ENCODE results near the gene INSR. TPM values are rescaled to one million over a fixed set of nuclear protein-coding genes. Genes with fewer than 3 reads are reported as not detected.

INSR gene
- total and polyA plus RNA-seq, 3 experiments from 2014 or later: 1.2 TPM; not detected in 1

DNA sequence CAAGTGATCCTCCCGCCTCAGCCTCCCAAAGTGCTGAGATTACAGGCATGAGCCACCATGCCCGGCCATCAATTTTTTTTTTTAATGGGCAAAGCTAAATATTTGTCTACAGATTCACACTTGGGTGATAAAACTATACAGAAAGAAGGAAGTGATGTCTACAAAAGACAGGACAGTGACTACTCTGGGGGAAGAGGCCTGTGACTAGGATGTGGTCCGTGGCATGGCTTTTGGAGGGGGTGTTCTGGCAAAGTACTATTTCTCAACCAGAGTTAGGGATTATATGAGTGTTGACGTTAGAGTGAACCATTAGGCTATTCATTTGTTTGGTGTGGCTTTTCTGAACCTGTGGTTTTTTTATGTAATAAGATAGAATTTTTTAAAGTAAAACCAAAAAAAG lies 42.7 kb downstream of the INSR start:
- Histone ChIP-seq H3K4me3 (ENCODE audit: low read length) (no peak overlapping the region), H3K4me1 (ENCODE audit: insufficient read depth, low read length) (no peaks in the 10 kb centered on the region), H3K27me3 (ENCODE audit: insufficient read depth, low read length, poor library complexity, severe bottlenecking) (no peaks in the 10 kb centered on the region), H3K27ac (ENCODE audit: low read depth, low read length) (no peak overlapping the region), H3K36me3 (ENCODE audit: insufficient read depth, low read length) (no peaks in the 10 kb centered on the region), H3K9me3 (ENCODE audit: low read length) (no peaks in the 10 kb centered on the region)
- H3K27ac Mint-ChIP-seq: peak overlapping the region in 1 of 8 donors; percentile 32
- peaks cover 0 to 2% (median 0%) of the 10 kb centered on the region in 3 donors for H3K4me1 Mint-ChIP-seq
- ChIA-PET POLR2A (no interaction called here), CTCF (no interaction called here)
- peaks cover 0 to 6% (median 2%) of the 10 kb centered on the region in 5 donors for H3K9me3 Mint-ChIP-seq
- peaks cover 5 to 12% of the 10 kb centered on the region in 2 donors for H3K27me3 Mint-ChIP-seq
- no peaks in the 10 kb centered on the region for H3K36me3 Mint-ChIP-seq
- DNase-seq: no peak
- H3K4me3 Mint-ChIP-seq: no peak overlapping the region

DNA sequence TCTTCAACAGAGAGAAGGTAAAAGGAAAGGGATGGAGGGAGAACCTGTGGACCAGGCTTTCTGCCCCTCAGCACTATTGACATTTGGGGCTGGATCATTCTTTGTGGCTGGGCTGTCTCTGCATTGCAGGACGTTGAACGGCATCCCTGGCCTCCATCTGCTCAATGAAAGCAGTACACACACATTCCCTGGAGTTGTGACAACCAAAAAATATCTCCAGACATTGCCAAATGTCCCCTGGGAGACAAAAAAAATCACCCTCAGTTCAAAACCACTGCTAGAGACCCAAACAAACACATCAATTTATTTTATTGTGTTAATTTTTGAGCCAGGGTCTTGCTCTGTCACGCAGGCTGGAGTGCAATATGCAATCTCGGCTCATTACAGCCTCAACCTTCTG lies 43.3 kb downstream of the INSR start:
- Histone ChIP-seq H3K4me1 (ENCODE audit: insufficient read depth, low read length) (no peaks in the 10 kb centered on the region), H3K9me3 (ENCODE audit: low read length) (no peaks in the 10 kb centered on the region), H3K4me3 (ENCODE audit: low read length) (no peak overlapping the region), H3K27me3 (ENCODE audit: insufficient read depth, low read length, poor library complexity, severe bottlenecking) (no peaks in the 10 kb centered on the region), H3K36me3 (ENCODE audit: insufficient read depth, low read length) (no peaks in the 10 kb centered on the region), H3K27ac (ENCODE audit: low read depth, low read length) (no peak overlapping the region)
- Mint-ChIP-seq H3K4me1 (peaks cover 0 to 2% (median 0%) of the 10 kb centered on the region in 3 donors), H3K36me3 (peaks cover 0 to 3% (median 0%) of the 10 kb centered on the region in 3 donors), H3K27me3 (peaks cover 5 to 12% of the 10 kb centered on the region in 2 donors), H3K9me3 (peaks cover 0 to 6% (median 2%) of the 10 kb centered on the region in 5 donors), H3K27ac (peak overlapping the region in 1 of 8 donors; percentile 69), H3K4me3 (no peak overlapping the region)
- no peak for DNase-seq
- ChIA-PET CTCF (no interaction called here), POLR2A (no interaction called here)

DNA sequence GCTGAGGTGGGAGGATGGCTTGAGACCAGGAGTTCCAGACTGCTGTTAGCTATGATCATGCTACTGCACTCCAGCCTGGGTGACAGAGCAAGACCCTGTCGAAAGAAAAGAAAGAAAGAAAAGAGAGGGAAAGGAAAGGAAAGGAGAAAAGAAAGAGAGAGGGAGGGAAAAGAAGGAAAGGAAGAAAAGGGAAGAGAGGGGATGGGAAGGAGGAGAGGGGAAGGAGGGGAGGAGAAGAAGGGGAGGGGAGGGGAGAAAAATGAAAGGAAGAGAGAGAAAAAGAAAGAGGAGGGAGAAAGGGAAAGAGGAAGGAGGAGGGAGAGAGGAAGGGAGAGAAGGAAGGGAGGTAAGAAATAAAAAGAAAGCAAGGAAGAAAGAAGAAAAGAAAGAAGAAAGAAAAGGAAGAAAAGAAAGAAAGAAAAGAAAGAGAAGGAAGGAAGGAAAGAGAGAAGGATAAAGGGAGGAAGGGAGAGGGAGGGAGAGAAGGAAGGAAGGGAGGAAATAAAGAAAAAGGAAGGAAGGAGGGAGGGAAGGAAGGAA lies 44.1 kb downstream of the INSR start:
- H3K4me3 ChIP-seq (ENCODE audit: low read length): no peak overlapping the region
- Mint-ChIP-seq H3K4me1 (peaks cover 0 to 2% (median 0%) of the 10 kb centered on the region in 3 donors), H3K4me3 (no peak overlapping the region), H3K9me3 (peaks cover 0 to 4% (median 2%) of the 10 kb centered on the region in 5 donors), H3K27ac (peak overlapping the region in 1 of 8 donors; percentile 45), H3K36me3 (peaks cover 0 to 3% (median 0%) of the 10 kb centered on the region in 3 donors), H3K27me3 (peaks cover 5 to 12% of the 10 kb centered on the region in 2 donors)
- no peaks in the 10 kb centered on the region for H3K36me3 ChIP-seq (ENCODE audit: insufficient read depth, low read length)
- CTCF ChIA-PET: no interaction called here
- H3K27me3 ChIP-seq (ENCODE audit: insufficient read depth, low read length, poor library complexity, severe bottlenecking): no peaks in the 10 kb centered on the region
- no peaks in the 10 kb centered on the region for H3K4me1 ChIP-seq (ENCODE audit: insufficient read depth, low read length)
- H3K9me3 ChIP-seq (ENCODE audit: low read length): no peaks in the 10 kb centered on the region
- H3K27ac ChIP-seq (ENCODE audit: low read depth, low read length): no peak overlapping the region
- POLR2A ChIA-PET: no interaction called here
- no peak for DNase-seq

DNA sequence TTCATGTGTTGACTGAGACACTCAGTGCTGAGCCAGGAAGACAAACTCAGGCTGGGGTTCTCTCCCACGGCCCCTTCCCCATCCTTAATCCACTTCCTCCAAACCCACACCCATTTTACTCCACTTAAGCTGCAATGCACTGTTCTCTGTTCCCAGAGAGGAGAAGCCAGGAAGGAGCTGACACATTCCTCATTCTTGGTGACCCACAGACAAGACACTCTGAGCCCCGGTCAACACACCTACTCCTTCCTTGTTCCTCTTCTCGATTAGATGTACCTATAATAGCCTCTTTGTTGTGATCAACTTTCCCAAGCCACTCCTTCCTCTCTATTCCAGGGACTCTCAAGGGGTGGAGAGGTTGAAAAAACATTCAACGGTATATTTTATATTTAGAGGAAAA lies 47.1 kb downstream of the INSR start:
- Histone ChIP-seq H3K9me3 (ENCODE audit: low read length) (no peaks in the 10 kb centered on the region), H3K4me1 (ENCODE audit: insufficient read depth, low read length) (no peaks in the 10 kb centered on the region), H3K4me3 (ENCODE audit: low read length) (no peak overlapping the region), H3K36me3 (ENCODE audit: insufficient read depth, low read length) (no peaks in the 10 kb centered on the region), H3K27ac (ENCODE audit: low read depth, low read length) (no peak overlapping the region), H3K27me3 (ENCODE audit: insufficient read depth, low read length, poor library complexity, severe bottlenecking) (no peaks in the 10 kb centered on the region)
- Mint-ChIP-seq H3K4me3 (no peak overlapping the region), H3K27me3 (peaks cover 5 to 13% of the 10 kb centered on the region in 2 donors), H3K36me3 (peaks cover 0 to 3% (median 0%) of the 10 kb centered on the region in 3 donors), H3K4me1 (peaks cover 0 to 2% (median 0%) of the 10 kb centered on the region in 3 donors), H3K9me3 (peaks cover 0 to 4% (median 3%) of the 10 kb centered on the region in 5 donors), H3K27ac (no peak overlapping the region)
- ChIA-PET CTCF (no interaction called here), POLR2A (no interaction called here)
- DNase-seq: no peak

DNA sequence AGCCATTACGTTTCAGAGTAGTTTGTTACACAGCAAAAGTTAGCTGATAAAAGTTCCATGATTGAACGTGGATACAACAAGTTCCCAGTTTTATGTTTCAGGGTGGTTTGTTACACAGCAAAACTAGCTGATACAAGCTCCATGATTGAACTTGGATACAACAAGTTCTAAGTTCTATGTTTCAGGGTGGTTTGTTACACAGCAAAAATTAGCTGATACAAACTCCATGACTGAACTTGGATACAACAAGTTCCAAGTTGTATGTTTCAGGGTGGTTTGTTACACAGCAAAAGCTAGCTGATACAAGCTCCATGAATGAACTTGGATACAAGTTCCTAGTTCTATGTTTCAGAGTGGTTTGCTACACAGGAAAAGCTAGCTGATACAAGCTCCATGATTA lies 47.6 kb downstream of the INSR start:
- Histone ChIP-seq H3K36me3 (ENCODE audit: insufficient read depth, low read length) (no peaks in the 10 kb centered on the region), H3K27me3 (ENCODE audit: insufficient read depth, low read length, poor library complexity, severe bottlenecking) (no peaks in the 10 kb centered on the region), H3K4me1 (ENCODE audit: insufficient read depth, low read length) (no peaks in the 10 kb centered on the region), H3K27ac (ENCODE audit: low read depth, low read length) (no peak overlapping the region), H3K9me3 (ENCODE audit: low read length) (no peaks in the 10 kb centered on the region), H3K4me3 (ENCODE audit: low read length) (no peak overlapping the region)
- POLR2A ChIA-PET: no interaction called here
- CTCF ChIA-PET: interaction anchor here (0.6 kb wide), 1 partner anchor 21 kb away, joined by 3 read pairs; no protein-coding TSS in a partner anchor
- peaks cover 0 to 4% (median 3%) of the 10 kb centered on the region in 5 donors for H3K9me3 Mint-ChIP-seq
- no peak for DNase-seq
- H3K4me3 Mint-ChIP-seq: no peak overlapping the region
- no peak overlapping the region for H3K27ac Mint-ChIP-seq
- peaks cover 5 to 13% of the 10 kb centered on the region in 2 donors for H3K27me3 Mint-ChIP-seq
- peaks cover 0 to 2% (median 0%) of the 10 kb centered on the region in 3 donors for H3K4me1 Mint-ChIP-seq
- peaks cover 0 to 3% (median 0%) of the 10 kb centered on the region in 3 donors for H3K36me3 Mint-ChIP-seq

DNA sequence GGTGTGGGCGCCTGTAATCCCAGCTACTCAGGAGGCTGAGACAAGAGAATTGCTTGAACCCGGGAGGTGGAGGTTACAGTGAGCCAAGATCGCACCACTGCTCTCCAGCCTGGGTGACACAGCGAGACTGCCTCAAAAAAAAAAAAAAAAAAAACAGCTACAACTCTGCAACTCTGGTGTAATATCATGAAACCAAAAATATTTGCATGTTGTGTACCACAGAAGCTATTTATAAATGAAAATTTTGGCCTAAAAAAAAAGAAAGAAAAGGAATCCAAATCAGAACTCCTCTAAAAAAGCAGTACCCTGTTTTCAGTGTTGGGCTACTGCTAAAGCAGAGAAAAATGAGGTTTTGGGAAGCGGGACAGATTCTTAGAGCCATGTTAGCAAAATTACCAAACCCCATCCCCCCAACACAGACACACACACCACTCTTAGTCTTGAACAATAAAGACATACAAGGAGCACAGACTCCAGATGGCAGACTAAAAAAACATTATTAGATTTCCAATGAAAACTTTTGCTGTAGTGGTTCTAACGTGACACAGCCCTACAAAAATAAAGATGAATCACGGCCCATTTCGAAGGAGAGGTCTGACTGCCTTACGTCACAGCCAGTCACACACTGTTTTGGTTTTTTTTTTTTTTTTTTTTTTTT lies 51.5 kb downstream of the INSR start:
- H3K9me3 Mint-ChIP-seq: peaks cover 5 to 17% (median 10%) of the 10 kb centered on the region in 5 donors
- no peak overlapping the region for H3K27ac Mint-ChIP-seq
- CTCF ChIA-PET: no interaction called here

DNA sequence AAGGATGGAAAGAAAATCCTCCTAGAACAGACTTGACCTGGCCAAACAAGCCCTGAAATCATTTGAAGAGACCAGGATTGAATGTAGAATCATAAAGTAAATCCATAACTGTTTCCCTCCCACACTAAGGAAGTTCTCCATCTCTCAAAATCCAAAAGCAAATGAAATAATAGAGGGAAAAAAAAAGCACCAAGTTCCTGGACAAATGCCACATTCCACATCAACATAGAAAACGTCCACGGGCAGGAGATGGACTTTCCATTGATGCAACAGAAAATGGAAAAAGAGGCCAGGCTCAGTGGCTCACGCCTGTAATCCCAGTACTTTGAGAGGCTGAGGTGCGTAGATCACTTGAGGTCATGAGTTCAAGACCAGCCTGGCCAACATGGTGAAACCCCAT lies 56.2 kb downstream of the INSR start:
- DNase-seq: no peak
- Histone ChIP-seq H3K4me3 (ENCODE audit: low read length) (no peak overlapping the region), H3K9me3 (ENCODE audit: low read length) (no peaks in the 10 kb centered on the region), H3K27me3 (ENCODE audit: insufficient read depth, low read length, poor library complexity, severe bottlenecking) (no peaks in the 10 kb centered on the region), H3K4me1 (ENCODE audit: insufficient read depth, low read length) (no peaks in the 10 kb centered on the region), H3K36me3 (ENCODE audit: insufficient read depth, low read length) (no peaks in the 10 kb centered on the region), H3K27ac (ENCODE audit: low read depth, low read length) (no peak overlapping the region)
- ChIA-PET POLR2A (no interaction called here), CTCF (no interaction called here)
- H3K36me3 Mint-ChIP-seq: peaks cover 0 to 4% (median 0%) of the 10 kb centered on the region in 3 donors
- H3K4me1 Mint-ChIP-seq: no peaks in the 10 kb centered on the region
- peaks cover 1 to 9% of the 10 kb centered on the region in 2 donors for H3K27me3 Mint-ChIP-seq
- H3K27ac Mint-ChIP-seq: no peak overlapping the region
- no peak overlapping the region for H3K4me3 Mint-ChIP-seq
- H3K9me3 Mint-ChIP-seq: peaks cover 4 to 13% (median 7%) of the 10 kb centered on the region in 5 donors

More for the DNA sequence above, 51.5 kb downstream of the INSR start:
- Mint-ChIP-seq H3K4me1 (no peaks in the 10 kb centered on the region), H3K36me3 (peaks cover 0 to 4% (median 3%) of the 10 kb centered on the region in 3 donors), H3K4me3 (no peak overlapping the region), H3K27me3 (peaks cover 0 to 5% of the 10 kb centered on the region in 2 donors)
- Histone ChIP-seq H3K27ac (ENCODE audit: low read depth, low read length) (no peak overlapping the region), H3K9me3 (ENCODE audit: low read length) (no peaks in the 10 kb centered on the region), H3K4me3 (ENCODE audit: low read length) (no peak overlapping the region), H3K36me3 (ENCODE audit: insufficient read depth, low read length) (no peaks in the 10 kb centered on the region), H3K27me3 (ENCODE audit: insufficient read depth, low read length, poor library complexity, severe bottlenecking) (no peaks in the 10 kb centered on the region), H3K4me1 (ENCODE audit: insufficient read depth, low read length) (no peaks in the 10 kb centered on the region)
- DNase-seq: no peak
- POLR2A ChIA-PET: interaction anchor here (0.6 kb wide), 1 partner anchor 71 kb away, joined by 4 read pairs; no protein-coding TSS in a partner anchor

DNA sequence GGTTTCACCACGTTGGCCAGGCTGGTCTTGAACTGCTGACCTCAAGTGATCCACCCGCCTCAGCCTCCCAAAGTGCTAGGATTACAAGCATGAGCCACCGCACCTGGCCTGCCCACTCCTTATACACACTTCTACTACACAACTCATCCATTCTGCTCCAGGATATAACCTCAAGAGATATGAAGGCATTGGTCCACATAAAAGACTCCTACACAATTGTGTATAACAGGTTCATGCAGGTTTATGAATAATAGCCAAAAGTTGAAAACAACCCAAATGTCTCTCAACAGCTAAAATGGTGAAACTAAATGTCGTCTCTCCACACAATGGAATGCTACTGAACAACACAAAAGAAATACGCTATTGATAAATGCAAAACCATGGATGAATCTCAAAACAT lies 58.1 kb downstream of the INSR start:
- Mint-ChIP-seq H3K27me3 (peaks cover 1 to 9% of the 10 kb centered on the region in 2 donors), H3K4me1 (no peaks in the 10 kb centered on the region), H3K36me3 (peaks cover 0 to 4% (median 0%) of the 10 kb centered on the region in 3 donors), H3K4me3 (no peak overlapping the region), H3K9me3 (peaks cover 4 to 13% (median 7%) of the 10 kb centered on the region in 5 donors), H3K27ac (no peak overlapping the region)
- H3K27ac ChIP-seq (ENCODE audit: low read depth, low read length): no peak overlapping the region
- H3K9me3 ChIP-seq (ENCODE audit: low read length): no peaks in the 10 kb centered on the region
- no peak overlapping the region for H3K4me3 ChIP-seq (ENCODE audit: low read length)
- ChIA-PET POLR2A (interaction anchor here (0.6 kb wide), 1 partner anchor 28 kb away, joined by 3 read pairs; no protein-coding TSS in a partner anchor), CTCF (no interaction called here)
- no peaks in the 10 kb centered on the region for H3K4me1 ChIP-seq (ENCODE audit: insufficient read depth, low read length)
- DNase-seq: no peak
- H3K27me3 ChIP-seq (ENCODE audit: insufficient read depth, low read length, poor library complexity, severe bottlenecking): no peaks in the 10 kb centered on the region
- no peaks in the 10 kb centered on the region for H3K36me3 ChIP-seq (ENCODE audit: insufficient read depth, low read length)

Measured in CD8-positive, alpha-beta memory T cell (primary cell).